ENCODE data around the gene POC5.

GRCh38 chr5:75734913-75735789 is 17.9 kb upstream of the POC5 start:
- TF ChIP-seq, protein P1, sequence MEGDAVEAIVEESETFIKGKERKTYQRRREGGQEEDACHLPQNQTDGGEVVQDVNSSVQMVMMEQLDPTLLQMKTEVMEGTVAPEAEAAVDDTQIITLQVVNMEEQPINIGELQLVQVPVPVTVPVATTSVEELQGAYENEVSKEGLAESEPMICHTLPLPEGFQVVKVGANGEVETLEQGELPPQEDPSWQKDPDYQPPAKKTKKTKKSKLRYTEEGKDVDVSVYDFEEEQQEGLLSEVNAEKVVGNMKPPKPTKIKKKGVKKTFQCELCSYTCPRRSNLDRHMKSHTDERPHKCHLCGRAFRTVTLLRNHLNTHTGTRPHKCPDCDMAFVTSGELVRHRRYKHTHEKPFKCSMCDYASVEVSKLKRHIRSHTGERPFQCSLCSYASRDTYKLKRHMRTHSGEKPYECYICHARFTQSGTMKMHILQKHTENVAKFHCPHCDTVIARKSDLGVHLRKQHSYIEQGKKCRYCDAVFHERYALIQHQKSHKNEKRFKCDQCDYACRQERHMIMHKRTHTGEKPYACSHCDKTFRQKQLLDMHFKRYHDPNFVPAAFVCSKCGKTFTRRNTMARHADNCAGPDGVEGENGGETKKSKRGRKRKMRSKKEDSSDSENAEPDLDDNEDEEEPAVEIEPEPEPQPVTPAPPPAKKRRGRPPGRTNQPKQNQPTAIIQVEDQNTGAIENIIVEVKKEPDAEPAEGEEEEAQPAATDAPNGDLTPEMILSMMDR (IDR thresholded peaks at IDR 0.05), result no peak
- no peak for TF ChIP-seq EP300 (IDR thresholded peaks at IDR 0.05)

All from ovary (tissue), 3 donors.